ENCODE measurements around the gene HSPA1L.
"Not testable (repeated sequence)": the region's sequence is repeated elsewhere in the genome, so short reads cannot be mapped to it uniquely, and the experiment has no call there.

The HSPA1L gene

DNA sequence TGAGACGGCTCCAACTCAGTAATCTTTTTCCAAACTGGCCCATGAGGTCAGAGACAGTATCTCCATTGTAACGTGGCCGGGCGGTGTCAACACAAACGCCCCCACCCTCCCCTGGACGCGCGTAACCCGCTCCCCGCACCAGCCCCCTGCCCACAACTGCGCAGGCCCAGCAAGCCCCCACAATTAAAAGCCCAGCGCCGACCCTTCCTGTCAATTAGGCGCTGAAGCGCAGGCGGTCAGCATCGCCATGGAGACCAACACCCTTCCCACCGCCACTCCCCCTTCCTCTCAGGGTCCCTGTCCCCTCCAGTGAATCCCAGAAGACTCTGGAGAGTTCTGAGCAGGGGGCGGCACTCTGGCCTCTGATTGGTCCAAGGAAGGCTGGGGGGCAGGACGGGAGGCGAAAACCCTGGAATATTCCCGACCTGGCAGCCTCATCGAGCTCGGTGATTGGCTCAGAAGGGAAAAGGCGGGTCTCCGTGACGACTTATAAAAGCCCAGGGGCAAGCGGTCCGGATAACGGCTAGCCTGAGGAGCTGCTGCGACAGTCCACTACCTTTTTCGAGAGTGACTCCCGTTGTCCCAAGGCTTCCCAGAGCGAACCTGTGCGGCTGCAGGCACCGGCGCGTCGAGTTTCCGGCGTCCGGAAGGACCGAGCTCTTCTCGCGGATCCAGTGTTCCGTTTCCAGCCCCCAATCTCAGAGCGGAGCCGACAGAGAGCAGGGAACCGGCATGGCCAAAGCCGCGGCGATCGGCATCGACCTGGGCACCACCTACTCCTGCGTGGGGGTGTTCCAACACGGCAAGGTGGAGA is at the start of gene HSPA1L, which contains the start of gene HSPA1A:
TSS of gene HSPA1L (minus strand) at position 259 of the 814 bp plus-strand sequence. CDS start 3,311 bp downstream, outside the sequence.
TSS of gene HSPA1A (plus strand) at position 519 of the 814 bp plus-strand sequence. CDS start at position 733, 214 bp downstream.
- peak; percentile 98 to 99 for DNase-seq

DNA sequence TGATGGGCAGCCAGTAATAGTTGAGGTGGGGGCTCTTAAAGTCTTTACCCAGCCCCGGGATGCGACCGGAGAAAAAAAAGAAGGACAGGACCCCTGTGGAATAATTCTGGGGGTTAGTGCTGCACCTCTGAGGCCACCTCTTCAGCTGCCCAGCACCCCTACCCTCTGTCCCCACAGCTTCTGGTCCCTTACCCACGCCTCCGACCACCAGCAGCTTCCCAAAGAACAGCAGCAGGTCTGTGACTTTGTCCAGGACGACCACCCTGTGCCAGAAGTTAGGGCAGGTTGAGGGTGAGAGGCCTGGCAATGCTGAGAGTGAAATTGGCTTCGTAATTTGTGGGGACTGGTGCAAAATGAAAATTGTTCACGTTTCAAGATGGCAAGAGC is 49.7 kb upstream of the HSPA1L start:
- no peak for DNase-seq

DNA sequence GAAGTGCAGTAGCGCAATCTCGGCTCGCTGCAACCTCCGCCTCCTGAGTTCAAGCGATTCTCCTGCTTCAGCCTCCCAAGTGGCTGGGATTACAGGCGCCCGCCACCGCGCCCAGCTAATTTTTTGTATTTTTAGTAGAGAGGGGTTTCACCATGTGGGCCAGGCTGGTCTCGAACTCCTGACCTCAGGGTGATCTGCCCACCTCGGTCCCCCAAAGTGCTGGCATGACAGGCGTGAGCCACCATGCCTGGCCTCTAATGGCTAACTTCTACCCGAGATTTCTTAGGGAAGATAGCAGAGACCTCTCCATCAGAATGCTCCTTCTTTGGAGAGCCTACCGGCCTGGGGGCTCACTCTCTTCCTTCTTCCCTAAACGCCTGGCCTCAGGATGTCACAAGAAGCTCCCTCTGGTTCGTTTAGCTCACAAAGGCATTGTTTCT is 49.1 kb upstream of the HSPA1L start:
- DNase-seq, result not testable (repeated sequence)

DNA sequence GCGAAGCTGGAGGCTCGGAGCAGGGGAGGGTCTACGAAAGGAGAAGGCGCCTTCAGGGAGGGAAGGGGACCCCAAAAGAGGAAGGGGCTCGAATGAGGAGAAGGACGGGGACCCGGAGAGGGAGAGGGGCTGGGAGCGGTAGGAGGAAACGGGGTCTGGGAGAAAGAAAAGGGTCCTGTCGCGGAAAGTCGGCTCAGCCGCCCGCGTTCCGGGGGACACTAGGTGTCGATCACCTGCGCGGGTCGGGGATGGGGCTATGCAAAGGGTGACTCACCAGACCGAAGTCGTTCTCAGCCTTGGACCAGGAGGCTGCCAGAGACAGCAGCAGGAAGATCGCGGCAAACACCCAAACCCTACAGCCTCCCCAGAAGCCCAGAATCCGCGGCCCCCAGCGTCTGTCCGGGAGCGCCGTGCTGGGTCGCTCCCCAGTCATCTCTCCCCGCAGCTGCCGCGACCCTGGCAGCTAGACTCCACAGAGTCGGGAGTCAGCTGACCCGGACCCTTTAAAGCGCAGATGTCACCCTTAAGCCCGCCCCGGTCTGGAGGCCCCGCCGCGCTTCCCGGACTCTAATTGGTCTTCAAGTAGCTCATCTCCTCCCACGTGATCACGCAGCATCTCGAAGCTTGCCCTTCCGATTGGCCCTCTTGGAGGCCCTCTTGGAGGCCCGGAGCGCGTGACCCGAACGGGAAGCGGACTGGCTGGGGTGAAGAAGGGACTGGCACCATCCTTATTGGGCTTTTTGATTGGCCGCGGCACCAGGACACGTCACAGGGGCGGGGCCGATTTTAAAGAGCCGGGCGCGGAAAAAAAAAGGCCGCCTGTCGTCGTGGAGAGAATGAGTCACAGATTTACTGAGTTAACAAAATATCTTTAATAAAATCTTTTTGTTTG is 47.5 kb upstream of the HSPA1L start, which contains the start of gene NEU1:
TSS of gene NEU1 (minus strand) at position 478 of the 892 bp plus-strand sequence. CDS start at position 433, 45 bp downstream.
- DNase-seq, result peak; percentile 100

DNA sequence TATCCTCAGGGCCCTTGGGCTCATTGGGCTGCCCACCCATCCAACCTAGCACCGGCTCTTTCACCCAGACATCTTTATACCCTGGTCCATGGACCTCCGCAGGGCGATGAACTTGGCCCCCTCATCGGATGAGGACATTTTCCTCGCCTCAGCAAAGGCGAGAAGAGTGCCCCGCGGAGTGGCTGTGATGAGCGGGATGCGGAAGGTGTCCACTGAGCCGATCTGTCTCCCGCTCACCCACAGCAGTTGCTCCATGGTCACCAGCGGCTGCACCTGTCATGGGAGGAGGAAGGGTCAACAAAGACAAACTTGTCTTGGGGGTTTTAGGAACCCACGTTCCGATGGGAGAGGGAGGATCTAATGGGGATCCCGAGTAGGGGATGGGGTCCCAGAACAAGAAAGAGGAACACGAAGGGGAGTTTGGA is 46.8 kb upstream of the HSPA1L start:
- no peak for DNase-seq

DNA sequence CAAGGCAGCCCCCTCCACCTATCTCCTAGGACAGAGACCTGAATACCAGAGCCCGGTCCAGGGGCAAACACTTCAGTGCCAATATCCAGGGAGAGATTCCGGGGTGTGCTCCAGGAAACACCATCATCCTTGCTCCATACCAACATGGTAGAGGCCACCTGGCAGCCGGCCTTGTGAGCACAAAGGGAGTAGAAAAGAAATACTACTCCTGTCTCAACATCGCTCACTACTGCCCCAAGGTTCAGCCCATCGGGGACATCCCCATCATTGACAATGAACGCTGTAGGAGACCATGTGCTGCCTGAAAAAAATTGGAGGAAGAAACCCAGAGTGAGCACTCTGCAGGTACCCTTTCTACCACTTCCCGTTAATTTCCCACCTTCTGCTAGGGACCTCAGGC is 46.1 kb upstream of the HSPA1L start:
- DNase-seq, result no peak

DNA sequence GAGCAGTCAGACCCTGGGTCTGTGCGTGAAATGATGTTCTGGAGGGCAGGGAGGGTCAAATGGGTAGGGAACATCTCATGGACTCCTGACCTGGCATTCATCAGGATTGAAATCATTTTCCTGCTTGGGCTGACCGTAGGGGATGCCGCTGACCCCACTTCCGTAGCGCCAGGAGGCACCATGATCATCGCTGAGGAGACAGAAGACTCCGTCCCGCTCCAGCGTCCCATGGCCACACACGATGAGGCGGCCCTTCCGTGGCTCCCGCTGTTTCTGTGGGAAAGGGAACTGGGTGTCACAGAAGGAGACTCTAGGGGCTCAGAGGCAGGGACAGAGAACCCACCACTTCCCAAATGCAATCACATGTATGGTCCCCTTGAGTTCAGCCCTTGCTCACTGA is 45.3 kb upstream of the HSPA1L start:
- no peak for DNase-seq

DNA sequence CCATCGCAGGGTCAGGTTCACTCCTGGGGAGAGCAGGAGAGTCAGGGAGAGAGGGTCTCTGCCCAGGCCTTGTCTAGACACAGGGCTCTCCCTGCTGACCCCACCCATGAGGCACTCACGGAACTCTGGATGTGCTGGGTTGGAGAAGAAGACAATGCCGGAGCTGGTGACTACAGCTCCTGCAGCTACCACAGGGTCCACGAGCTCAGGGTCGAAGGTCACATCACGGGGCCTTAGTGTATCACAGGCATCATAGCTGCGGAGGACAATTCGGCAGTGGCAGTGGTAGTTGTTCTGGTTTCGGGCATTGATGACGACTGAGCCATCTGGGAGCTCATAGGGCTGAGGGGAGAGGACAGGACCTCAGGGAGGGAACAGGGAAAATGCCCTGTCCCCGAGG is 44.8 kb upstream of the HSPA1L start:
- DNase-seq, result no peak

DNA sequence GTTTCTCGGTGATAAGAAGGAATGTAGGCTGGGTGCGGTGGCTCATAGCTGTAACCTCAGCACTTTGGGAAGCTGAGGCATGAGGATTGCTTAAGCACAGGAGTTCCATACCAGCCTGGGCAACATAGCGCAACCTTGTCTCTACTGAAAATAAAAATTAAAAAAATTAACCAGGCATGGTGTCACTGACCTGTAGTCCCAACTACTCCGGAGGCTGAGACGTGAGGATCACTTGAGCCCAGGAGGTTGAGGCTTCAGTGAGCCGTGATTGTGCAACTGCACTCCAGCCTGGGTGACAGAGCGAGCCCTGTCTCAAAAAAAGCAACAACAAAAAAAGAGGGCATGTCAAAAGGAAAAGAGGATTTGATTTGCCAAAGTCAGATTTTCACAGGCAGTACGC is 43.6 kb upstream of the HSPA1L start:
- no peak for DNase-seq

DNA sequence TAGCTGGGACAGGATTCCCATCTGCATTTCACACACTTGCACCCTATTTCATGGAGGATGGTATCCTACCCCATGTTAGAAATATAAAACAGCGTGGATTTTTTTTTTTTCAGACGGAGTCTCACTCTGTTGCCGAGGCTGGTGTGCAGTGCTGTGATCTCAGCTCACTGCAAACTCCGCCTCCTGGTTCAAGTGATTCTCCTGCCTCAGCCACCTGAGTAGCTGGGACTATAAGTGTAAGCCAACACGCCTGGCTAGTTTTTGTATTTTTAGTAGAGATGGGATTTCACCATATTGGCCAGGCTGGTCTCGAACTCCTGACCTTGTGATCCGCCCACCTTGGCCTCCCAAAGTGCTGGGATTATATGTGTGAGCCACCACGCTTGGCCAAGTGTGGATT is 42.7 kb upstream of the HSPA1L start:
- not testable (repeated sequence) for DNase-seq

DNA sequence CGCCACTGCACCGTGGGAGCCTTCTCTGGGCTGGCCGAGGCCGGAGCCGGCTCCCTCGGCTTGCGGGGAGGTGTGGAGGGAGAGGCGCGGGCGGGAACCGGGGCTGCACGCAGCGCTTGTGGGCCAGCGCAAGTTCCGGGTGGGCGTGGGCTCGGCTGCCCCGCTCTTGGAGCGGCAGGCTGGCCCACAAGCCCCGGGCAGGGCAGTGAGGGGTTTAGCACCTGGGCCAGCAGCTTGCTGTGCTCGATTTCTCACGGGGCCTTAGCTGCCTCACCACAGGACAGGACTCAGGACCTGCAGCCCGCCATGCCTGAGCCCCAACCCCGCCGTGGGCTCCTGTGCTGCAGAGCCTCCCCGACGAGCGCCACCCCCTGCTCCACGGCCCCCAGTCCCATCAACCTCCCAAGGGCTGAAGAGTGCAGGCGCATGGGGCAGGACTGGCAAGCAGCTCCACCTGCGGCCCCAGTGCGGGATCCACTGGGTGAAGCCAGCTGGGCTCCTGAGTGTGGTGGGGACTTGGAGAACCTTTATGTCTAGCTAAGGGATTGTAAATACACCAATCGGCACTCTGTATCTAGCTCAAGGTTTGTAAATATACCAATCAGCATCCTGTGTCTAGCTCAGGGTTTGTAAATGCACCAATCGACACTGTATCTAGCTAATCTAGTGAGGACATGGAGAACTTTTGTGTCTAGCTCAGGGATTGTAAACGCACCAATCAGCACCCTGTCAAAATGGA is 37.1 kb upstream of the HSPA1L start:
- DNase-seq, result not testable (repeated sequence)

DNA sequence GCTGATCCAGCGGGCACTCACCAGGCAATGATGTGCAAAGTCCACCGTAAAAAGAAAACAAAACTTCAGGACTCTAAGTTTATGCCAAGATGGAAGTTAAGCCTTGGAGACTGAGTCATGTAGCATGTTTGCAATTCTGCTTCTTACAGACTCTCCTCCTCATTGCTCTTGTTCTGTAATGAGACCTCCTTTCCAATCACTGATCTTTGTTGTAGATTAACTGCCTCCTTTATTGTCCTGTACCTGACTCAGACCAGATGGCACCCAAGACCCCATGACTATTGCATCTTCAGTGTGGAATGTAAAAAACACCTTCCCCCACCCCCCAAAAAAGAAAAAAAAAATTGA is 36.4 kb upstream of the HSPA1L start:
- no peak for DNase-seq

DNA sequence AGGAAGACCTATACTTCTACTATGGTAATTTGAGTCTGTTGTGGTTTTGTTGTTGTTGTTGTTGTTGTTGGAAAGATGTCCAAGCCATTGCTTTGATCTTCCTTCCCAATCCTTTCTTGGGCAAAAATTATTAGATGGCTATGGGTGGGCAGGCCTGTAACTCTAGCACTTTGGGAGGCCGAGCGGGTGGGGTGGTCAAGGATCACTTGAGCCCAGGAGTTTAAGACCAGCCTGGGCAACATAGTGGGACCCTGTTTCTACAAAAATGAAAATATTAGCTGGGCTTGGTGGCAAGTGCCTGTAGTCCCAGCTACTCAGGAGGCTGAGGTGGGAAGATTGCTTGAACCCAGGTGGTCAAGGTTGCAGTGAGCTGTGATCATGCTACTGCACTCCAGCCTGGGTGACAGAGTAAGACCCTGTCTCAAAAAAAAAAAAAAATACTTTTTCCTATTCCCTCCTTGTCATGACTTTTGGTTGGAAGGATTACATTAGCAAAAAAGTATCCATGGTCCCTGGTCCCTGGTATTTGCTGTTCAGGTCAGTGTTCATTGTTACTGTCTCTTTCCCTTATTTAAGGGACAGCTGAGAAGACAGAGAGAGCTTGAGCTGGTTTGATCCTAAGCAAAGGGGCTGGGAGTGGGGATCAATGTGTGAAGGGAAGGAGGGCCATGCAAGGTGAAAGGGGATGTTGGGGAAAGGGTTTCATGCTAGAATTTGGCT is 35.8 kb upstream of the HSPA1L start:
- DNase-seq, result no peak

DNA sequence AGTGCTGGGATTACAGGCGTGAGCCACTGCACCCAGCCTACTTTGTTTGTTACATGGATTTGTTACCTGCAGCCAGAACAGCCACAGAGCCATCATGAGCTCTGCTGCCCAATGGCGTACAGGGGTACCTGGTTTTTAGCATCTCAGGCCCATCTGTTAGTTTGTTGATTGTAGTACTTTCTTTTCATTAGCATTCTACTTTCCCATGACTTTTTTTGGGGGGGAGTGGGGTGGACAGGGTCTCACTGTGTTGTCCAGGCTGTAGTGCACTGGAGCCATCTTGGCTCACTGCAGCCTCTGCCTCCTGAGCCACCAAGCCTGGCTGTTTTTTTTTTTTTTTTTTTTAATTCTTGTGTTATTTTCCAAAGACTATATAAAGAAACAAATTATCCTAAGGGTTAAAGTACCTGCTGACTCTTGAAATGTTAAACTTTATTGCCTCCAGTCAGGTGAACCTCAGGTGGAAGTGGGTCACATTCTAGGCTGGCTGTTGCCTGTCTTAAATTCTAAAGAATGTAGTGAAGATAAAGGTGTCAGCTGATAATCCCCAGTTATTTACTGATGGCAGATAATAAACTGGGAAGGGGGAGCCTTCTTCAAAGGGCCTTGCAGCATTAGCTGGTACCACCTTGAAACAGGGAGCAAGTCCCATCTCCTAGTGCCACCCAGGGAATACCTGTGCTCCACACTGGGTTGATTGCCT is 32.3 kb upstream of the HSPA1L start:
- no peak for DNase-seq

DNA sequence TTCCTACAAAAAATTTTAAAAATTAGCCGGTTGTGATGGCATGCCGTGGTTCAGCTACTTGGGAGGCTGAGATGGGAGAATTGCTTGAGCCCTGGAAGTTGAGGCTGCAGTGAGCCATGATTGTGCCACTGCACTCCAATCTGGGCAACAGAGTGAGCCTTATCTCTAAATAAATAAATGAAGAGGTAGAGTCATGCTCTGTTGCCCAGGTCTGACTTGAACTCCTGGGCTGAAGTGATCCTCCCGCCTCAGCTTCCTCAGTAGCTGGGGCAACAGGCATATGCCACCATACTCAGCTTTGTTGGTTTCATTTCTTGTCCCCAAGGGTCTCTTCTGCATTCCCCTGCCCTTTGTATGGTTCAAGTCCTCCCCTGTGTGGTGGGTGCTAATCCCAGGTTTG is 29.4 kb upstream of the HSPA1L start:
- no peak for DNase-seq

DNA sequence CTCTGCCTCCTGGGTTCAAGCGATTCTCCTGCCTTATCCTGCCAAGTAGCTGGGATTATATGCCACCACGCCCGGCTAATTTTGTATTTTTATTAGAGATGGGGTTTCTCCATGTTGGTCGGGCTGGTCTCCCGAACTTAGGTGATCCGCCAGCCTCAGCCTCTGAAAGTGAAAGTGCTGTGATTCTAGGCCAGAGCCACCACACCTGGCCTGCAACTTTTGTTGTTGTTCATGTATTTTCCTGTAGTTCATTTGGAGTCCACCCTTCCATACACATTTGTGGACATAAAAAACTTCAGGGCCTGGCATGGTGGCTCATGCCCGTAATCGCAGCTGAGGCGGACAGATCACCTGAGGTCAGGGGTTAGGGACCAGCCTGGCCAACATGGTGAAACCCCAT is 27.0 kb upstream of the HSPA1L start:
- DNase-seq, result no peak

DNA sequence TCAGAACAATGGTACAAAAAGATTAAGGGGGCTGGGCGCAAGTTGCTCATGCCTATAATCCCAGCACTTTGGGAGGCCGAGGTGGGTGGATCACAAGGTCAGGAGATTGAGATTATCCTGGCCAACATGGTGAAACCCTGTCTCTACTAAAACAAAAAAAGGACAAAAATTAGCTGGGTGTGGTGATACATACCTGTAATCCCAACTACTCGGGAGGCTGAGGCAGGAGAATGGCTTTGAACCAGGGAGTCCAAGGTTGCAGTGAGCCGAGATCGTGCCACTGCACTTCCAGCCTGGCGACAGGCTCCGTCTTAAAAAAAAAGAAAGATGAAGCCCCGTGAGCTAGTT is 24.7 kb upstream of the HSPA1L start:
- not testable (repeated sequence) for DNase-seq

DNA sequence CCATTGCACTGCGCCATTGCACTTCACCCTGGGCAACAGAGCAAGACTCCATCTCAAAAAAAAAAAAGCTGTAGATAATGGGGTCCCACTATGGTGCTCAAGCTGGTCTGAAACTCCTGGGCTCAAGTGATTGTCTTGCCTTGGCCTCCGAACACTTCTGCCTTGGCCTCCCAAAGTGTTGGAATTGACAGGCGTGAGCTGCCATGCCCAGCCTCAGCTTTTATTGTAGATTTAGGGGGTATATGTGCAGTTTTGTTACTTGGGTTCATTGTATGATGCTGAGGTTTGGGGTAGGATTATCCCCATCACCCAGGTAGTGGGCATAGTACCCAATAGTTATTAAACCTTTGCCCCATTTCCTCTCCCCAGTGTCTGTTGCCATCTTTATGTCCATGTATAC is 23.9 kb upstream of the HSPA1L start:
- no peak for DNase-seq

DNA sequence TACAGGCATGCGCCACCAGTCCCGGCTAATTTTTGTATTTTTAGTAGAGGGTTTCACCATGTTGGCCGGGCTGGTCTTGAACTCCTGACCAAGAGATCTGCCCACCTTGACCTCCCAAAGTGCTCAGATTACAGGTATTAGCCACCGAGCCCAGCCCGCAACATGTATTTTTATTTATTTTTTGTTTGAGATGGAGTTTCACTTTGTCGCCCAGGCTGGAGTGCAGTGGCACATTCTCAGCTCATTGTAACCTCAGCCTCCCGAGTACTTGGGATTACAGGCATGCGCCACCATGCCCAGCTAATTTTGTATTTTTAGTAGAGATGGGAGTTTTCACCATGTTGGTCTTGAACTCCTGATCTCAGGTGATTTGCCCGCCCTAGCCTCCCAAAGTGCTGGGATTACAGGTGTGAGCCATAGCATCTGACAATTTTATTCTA is 23.1 kb upstream of the HSPA1L start:
- DNase-seq, result not testable (repeated sequence)

DNA sequence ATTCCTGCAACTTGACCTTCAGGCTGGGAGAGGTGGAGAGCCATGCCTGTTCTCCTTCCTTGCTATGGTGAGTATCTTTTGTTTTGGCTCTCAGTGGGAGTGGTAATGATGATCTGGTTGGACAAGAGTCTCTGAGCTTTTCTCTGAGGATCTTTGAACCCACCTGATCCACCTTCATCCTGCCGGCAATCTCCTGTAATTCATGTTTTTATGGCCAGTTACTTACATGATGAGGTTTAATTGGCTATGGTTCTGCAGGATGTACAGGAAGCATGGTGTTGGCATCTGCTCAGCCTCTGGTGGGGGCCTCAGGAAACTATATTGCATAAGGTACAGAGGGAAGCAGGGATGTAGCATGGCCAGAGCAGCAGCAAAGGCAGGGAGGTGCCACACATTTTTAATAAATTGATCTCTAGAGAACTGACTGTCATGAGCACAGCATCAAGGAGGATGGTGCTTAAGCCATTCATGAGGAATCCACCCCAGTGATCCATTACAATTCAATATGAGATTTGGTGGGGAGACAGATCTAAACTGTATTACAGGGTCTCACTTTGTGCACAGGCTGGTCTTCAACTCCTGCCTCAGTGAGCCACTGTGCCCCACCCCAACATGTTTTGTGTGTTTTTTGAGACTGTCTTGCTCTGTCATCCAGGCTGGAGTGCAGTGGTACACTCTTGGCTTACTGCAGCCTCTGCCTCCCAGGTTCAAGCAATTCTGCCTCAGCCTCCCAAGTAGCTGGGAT is 22.5 kb upstream of the HSPA1L start:
- DNase-seq, result no peak
